ENCODE data around the gene EPHB6.

EPHB6 gene

GRCh38 chr7:142859829-142860228 is 5.0 kb downstream of the EPHB6 start:
- Histone ChIP-seq H3K36me3 (ENCODE audit: control insufficient read depth, insufficient read depth, low read length) (no peaks in the 10 kb centered on the region), H3K9me3 (ENCODE audit: control insufficient read depth, insufficient read depth, low read length) (no peaks in the 10 kb centered on the region), H3K9ac (ENCODE audit: low read depth, low read length) (no peak overlapping the region), H3K4me1 (ENCODE audit: control insufficient read depth, insufficient read depth, low read length) (peaks cover 9% of the 10 kb centered on the region), H3K27me3 (ENCODE audit: control insufficient read depth, insufficient read depth, low read length) (peaks cover 21% of the 10 kb centered on the region), H3K4me3 (ENCODE audit: low read depth, low read length) (no peak overlapping the region)

GRCh38 chr7:142860968-142861367 is 6.1 kb downstream of the EPHB6 start:
- Histone ChIP-seq H3K27me3 (ENCODE audit: control insufficient read depth, insufficient read depth, low read length) (peaks cover 13% of the 10 kb centered on the region), H3K9ac (ENCODE audit: low read depth, low read length) (no peak overlapping the region), H3K9me3 (ENCODE audit: control insufficient read depth, insufficient read depth, low read length) (no peaks in the 10 kb centered on the region), H3K4me1 (ENCODE audit: control insufficient read depth, insufficient read depth, low read length) (peaks cover 9% of the 10 kb centered on the region), H3K36me3 (ENCODE audit: control insufficient read depth, insufficient read depth, low read length) (no peaks in the 10 kb centered on the region), H3K4me3 (ENCODE audit: low read depth, low read length) (no peak overlapping the region)

- H3K9ac ChIP-seq (ENCODE audit: low read depth, low read length): no peak overlapping the region
- no peaks in the 10 kb centered on the region for H3K36me3 ChIP-seq (ENCODE audit: control insufficient read depth, insufficient read depth, low read length)
- peaks cover 9% of the 10 kb centered on the region for H3K4me1 ChIP-seq (ENCODE audit: control insufficient read depth, insufficient read depth, low read length)
- no peaks in the 10 kb centered on the region for H3K9me3 ChIP-seq (ENCODE audit: control insufficient read depth, insufficient read depth, low read length)
- no peaks in the 10 kb centered on the region for H3K27me3 ChIP-seq (ENCODE audit: control insufficient read depth, insufficient read depth, low read length)
- H3K4me3 ChIP-seq (ENCODE audit: low read depth, low read length): no peak overlapping the region
These were observed 7.5 kb downstream of the EPHB6 start for GRCh38 chr7:142862351-142862750.

GRCh38 chr7:142862786-142863400 is 8.0 kb downstream of the EPHB6 start:
- H3K9me3 ChIP-seq (ENCODE audit: control insufficient read depth, insufficient read depth, low read length): no peaks in the 10 kb centered on the region
- H3K27me3 ChIP-seq (ENCODE audit: control insufficient read depth, insufficient read depth, low read length): no peaks in the 10 kb centered on the region
- no peaks in the 10 kb centered on the region for H3K36me3 ChIP-seq (ENCODE audit: control insufficient read depth, insufficient read depth, low read length)
- H3K4me1 ChIP-seq (ENCODE audit: control insufficient read depth, insufficient read depth, low read length): peaks cover 6% of the 10 kb centered on the region
- H3K4me3 ChIP-seq (ENCODE audit: low read depth, low read length): no peak overlapping the region
- H3K9ac ChIP-seq (ENCODE audit: low read depth, low read length): no peak overlapping the region

- no peaks in the 10 kb centered on the region for H3K36me3 ChIP-seq (ENCODE audit: control insufficient read depth, insufficient read depth, low read length)
- H3K9ac ChIP-seq (ENCODE audit: low read depth, low read length): no peak overlapping the region
- H3K27me3 ChIP-seq (ENCODE audit: control insufficient read depth, insufficient read depth, low read length): no peaks in the 10 kb centered on the region
- H3K4me1 ChIP-seq (ENCODE audit: control insufficient read depth, insufficient read depth, low read length): peaks cover 6% of the 10 kb centered on the region
- H3K9me3 ChIP-seq (ENCODE audit: control insufficient read depth, insufficient read depth, low read length): no peaks in the 10 kb centered on the region
- H3K4me3 ChIP-seq (ENCODE audit: low read depth, low read length): no peak overlapping the region
These were observed 9.2 kb downstream of the EPHB6 start for GRCh38 chr7:142863891-142864685.

- Histone ChIP-seq H3K27me3 (ENCODE audit: control insufficient read depth, insufficient read depth, low read length) (no peaks in the 10 kb centered on the region), H3K36me3 (ENCODE audit: control insufficient read depth, insufficient read depth, low read length) (no peaks in the 10 kb centered on the region), H3K4me1 (ENCODE audit: control insufficient read depth, insufficient read depth, low read length) (peaks cover 6% of the 10 kb centered on the region)
These were observed 10.3 kb downstream of the EPHB6 start for GRCh38 chr7:142864980-142865747.

GRCh38 chr7:142865766-142866165 is 10.9 kb downstream of the EPHB6 start:
- H3K27me3 ChIP-seq (ENCODE audit: control insufficient read depth, insufficient read depth, low read length): no peaks in the 10 kb centered on the region
- H3K4me3 ChIP-seq (ENCODE audit: low read depth, low read length): no peak overlapping the region
- no peaks in the 10 kb centered on the region for H3K36me3 ChIP-seq (ENCODE audit: control insufficient read depth, insufficient read depth, low read length)
- no peak overlapping the region for H3K9ac ChIP-seq (ENCODE audit: low read depth, low read length)
- H3K4me1 ChIP-seq (ENCODE audit: control insufficient read depth, insufficient read depth, low read length): peaks cover 6% of the 10 kb centered on the region
- no peaks in the 10 kb centered on the region for H3K9me3 ChIP-seq (ENCODE audit: control insufficient read depth, insufficient read depth, low read length)

More at GRCh38 chr7:142864980-142865747, 10.3 kb downstream of the EPHB6 start:
- Histone ChIP-seq H3K9ac (ENCODE audit: low read depth, low read length) (no peak overlapping the region), H3K4me3 (ENCODE audit: low read depth, low read length) (no peak overlapping the region), H3K9me3 (ENCODE audit: control insufficient read depth, insufficient read depth, low read length) (no peaks in the 10 kb centered on the region)

GRCh38 chr7:142866361-142867096 is 11.7 kb downstream of the EPHB6 start:
- H3K27me3 ChIP-seq (ENCODE audit: control insufficient read depth, insufficient read depth, low read length): no peaks in the 10 kb centered on the region

GRCh38 chr7:142867097-142867378 is 12.2 kb downstream of the EPHB6 start:
- Histone ChIP-seq H3K27me3 (ENCODE audit: control insufficient read depth, insufficient read depth, low read length) (no peaks in the 10 kb centered on the region), H3K9me3 (ENCODE audit: control insufficient read depth, insufficient read depth, low read length) (no peaks in the 10 kb centered on the region), H3K36me3 (ENCODE audit: control insufficient read depth, insufficient read depth, low read length) (peaks cover 3% of the 10 kb centered on the region), H3K4me1 (ENCODE audit: control insufficient read depth, insufficient read depth, low read length) (peaks cover 4% of the 10 kb centered on the region), H3K9ac (ENCODE audit: low read depth, low read length) (no peak overlapping the region), H3K4me3 (ENCODE audit: low read depth, low read length) (no peak overlapping the region)

More at GRCh38 chr7:142866361-142867096, 11.7 kb downstream of the EPHB6 start:
- Histone ChIP-seq H3K4me3 (ENCODE audit: low read depth, low read length) (no peak overlapping the region), H3K9ac (ENCODE audit: low read depth, low read length) (no peak overlapping the region), H3K4me1 (ENCODE audit: control insufficient read depth, insufficient read depth, low read length) (peaks cover 5% of the 10 kb centered on the region), H3K36me3 (ENCODE audit: control insufficient read depth, insufficient read depth, low read length) (peaks cover 3% of the 10 kb centered on the region), H3K9me3 (ENCODE audit: control insufficient read depth, insufficient read depth, low read length) (no peaks in the 10 kb centered on the region)

- Histone ChIP-seq H3K4me1 (ENCODE audit: control insufficient read depth, insufficient read depth, low read length) (peaks cover 2% of the 10 kb centered on the region), H3K9ac (ENCODE audit: low read depth, low read length) (no peak overlapping the region), H3K27me3 (ENCODE audit: control insufficient read depth, insufficient read depth, low read length) (no peaks in the 10 kb centered on the region), H3K9me3 (ENCODE audit: control insufficient read depth, insufficient read depth, low read length) (no peaks in the 10 kb centered on the region), H3K36me3 (ENCODE audit: control insufficient read depth, insufficient read depth, low read length) (peaks cover 3% of the 10 kb centered on the region), H3K4me3 (ENCODE audit: low read depth, low read length) (no peak overlapping the region)
These were observed 12.7 kb downstream of the EPHB6 start for GRCh38 chr7:142867398-142868187.

Data from iPS-15b (cell line).